Measurements from ENCODE around the gene C19orf47. TPM values are rescaled to one million over a fixed set of nuclear protein-coding genes. Genes with fewer than 3 reads are reported as not detected.

The C19orf47 gene
- total RNA-seq, 1 donor from 2014 or later = 14.6 TPM

GRCh38 chr19:40284501-40285352 is 63.5 kb downstream of the C19orf47 start, which contains the start of gene AKT2:
TSS of gene AKT2 (minus strand) at chr19:40285345. CDS start at chr19:40265267, 20,078 bp downstream.
- intact Hi-C loops (cut with micrococcal nuclease) = loop anchor here (1.0 to 10.0 kb wide), 10 partner anchors 21 to 490 kb away; partner anchors contain the start of genes C19orf47, MAP3K10, MIA and PLD3
- peak within 1 kb of the TSS; percentile 96 for H3K27ac Mint-ChIP-seq
- no peaks in the 10 kb centered on the region for H3K27me3 Mint-ChIP-seq
- peak; percentile 27 for ATAC-seq (ENCODE audit: low read depth)
- no peaks in the 10 kb centered on the region for H3K9me3 Mint-ChIP-seq
- H3K4me1 Mint-ChIP-seq = peaks cover 64% of the 10 kb centered on the region
- CTCF ChIA-PET = interaction anchor here (1.1 to 1.2 kb wide), 2 partner anchors 20 to 136 kb away, joined by 4 read pairs; no protein-coding TSS in a partner anchor
- TF ChIP-seq, protein P1, sequence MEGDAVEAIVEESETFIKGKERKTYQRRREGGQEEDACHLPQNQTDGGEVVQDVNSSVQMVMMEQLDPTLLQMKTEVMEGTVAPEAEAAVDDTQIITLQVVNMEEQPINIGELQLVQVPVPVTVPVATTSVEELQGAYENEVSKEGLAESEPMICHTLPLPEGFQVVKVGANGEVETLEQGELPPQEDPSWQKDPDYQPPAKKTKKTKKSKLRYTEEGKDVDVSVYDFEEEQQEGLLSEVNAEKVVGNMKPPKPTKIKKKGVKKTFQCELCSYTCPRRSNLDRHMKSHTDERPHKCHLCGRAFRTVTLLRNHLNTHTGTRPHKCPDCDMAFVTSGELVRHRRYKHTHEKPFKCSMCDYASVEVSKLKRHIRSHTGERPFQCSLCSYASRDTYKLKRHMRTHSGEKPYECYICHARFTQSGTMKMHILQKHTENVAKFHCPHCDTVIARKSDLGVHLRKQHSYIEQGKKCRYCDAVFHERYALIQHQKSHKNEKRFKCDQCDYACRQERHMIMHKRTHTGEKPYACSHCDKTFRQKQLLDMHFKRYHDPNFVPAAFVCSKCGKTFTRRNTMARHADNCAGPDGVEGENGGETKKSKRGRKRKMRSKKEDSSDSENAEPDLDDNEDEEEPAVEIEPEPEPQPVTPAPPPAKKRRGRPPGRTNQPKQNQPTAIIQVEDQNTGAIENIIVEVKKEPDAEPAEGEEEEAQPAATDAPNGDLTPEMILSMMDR (IDR thresholded peaks at IDR 0.05) = no peak
- peak; percentile 82 for DNase-seq
- POLR2A ChIA-PET = interaction anchor here (0.7 to 2.5 kb wide), 21 partner anchors 10 to 1575 kb away, joined by 3 to 22 read pairs (median 4); partner anchors contain the start of genes ACTMAP, BLVRB, C19orf47 and EGLN2
- peaks cover 14% of the 10 kb centered on the region for H3K36me3 Mint-ChIP-seq (ENCODE audit: low read depth)
- H3K4me3 Mint-ChIP-seq = peak within 1 kb of the TSS; percentile 96

DNA sequence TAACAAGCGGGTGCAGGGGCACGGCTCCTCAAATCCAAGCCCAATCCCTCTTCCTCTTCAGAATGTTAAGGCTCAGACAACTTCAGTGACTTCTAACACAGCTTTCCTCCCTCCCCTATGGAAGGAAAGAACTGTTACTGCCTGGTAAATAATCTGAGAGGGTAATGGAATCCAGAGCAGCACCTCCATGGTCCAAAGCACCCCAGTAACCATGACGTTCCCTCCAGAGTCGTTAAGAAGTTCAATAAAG is 64.0 kb downstream of the C19orf47 start:
- TF ChIP-seq, protein P1 (IDR thresholded peaks at IDR 0.05) = no peak
- DNase-seq (no peak), ATAC-seq (ENCODE audit: low read depth) (no peak)
- Mint-ChIP-seq H3K27me3 (no peaks in the 10 kb centered on the region), H3K9me3 (no peaks in the 10 kb centered on the region), H3K27ac (peak overlapping the region; percentile 94), H3K36me3 (ENCODE audit: low read depth) (peaks cover 14% of the 10 kb centered on the region), H3K4me1 (peaks cover 70% of the 10 kb centered on the region), H3K4me3 (peak overlapping the region; percentile 96)
- ChIA-PET CTCF (no interaction called here), POLR2A (interaction anchor here (1.0 to 2.5 kb wide), 5 partner anchors 9 to 321 kb away, joined by 3 to 12 read pairs (median 6); partner anchors contain the start of genes BLVRB, C19orf47 and PLD3)
- intact Hi-C loops (cut with micrococcal nuclease) = loop anchor here (2.0 to 10.0 kb wide), 4 partner anchors 139 to 491 kb away; partner anchors contain the start of genes MIA and RAB4B

GRCh38 chr19:40283414-40284250 is 64.6 kb downstream of the C19orf47 start:
- Mint-ChIP-seq H3K4me3 (peak overlapping the region; percentile 96), H3K9me3 (no peaks in the 10 kb centered on the region), H3K36me3 (ENCODE audit: low read depth) (peaks cover 14% of the 10 kb centered on the region), H3K4me1 (peaks cover 75% of the 10 kb centered on the region), H3K27ac (peak overlapping the region; percentile 94), H3K27me3 (no peaks in the 10 kb centered on the region)
- ChIA-PET POLR2A (interaction anchor here (1.0 to 2.5 kb wide), 4 partner anchors 9 to 322 kb away, joined by 3 to 12 read pairs (median 4); partner anchors contain the start of gene BLVRB), CTCF (interaction anchor here (0.6 kb wide), 1 partner anchor 143 kb away, joined by 3 read pairs; no protein-coding TSS in a partner anchor)
- no peak for DNase-seq
- ATAC-seq (ENCODE audit: low read depth) = no peak
- intact Hi-C loops (cut with micrococcal nuclease) = loop anchor here (2.0 to 10.0 kb wide), 4 partner anchors 139 to 491 kb away; partner anchors contain the start of genes MIA and RAB4B
- TF ChIP-seq, protein P1 (IDR thresholded peaks at IDR 0.05) = no peak

GRCh38 chr19:40282920-40283319 is 65.3 kb downstream of the C19orf47 start:
- H3K4me3 Mint-ChIP-seq = peak overlapping the region; percentile 96
- peaks cover 82% of the 10 kb centered on the region for H3K4me1 Mint-ChIP-seq
- DNase-seq (no peak), ATAC-seq (ENCODE audit: low read depth) (no peak)
- H3K27me3 Mint-ChIP-seq = no peaks in the 10 kb centered on the region
- H3K9me3 Mint-ChIP-seq = no peaks in the 10 kb centered on the region
- H3K36me3 Mint-ChIP-seq (ENCODE audit: low read depth) = peaks cover 14% of the 10 kb centered on the region
- CTCF ChIA-PET = interaction anchor here (0.6 kb wide), 1 partner anchor 142 kb away, joined by 3 read pairs; no protein-coding TSS in a partner anchor
- POLR2A ChIA-PET = interaction anchor here (1.3 kb wide), 1 partner anchor 45 kb away, joined by 3 read pairs; no protein-coding TSS in a partner anchor
- TF ChIP-seq, protein P1 (IDR thresholded peaks at IDR 0.05) = no peak
- intact Hi-C loops (cut with micrococcal nuclease) = loop anchor here (10.0 kb wide), 2 partner anchors 138 to 492 kb away; partner anchors contain the start of genes MIA and RAB4B
- H3K27ac Mint-ChIP-seq = peak overlapping the region; percentile 94
